DND-41 (cell line): Measurements from ENCODE around the gene DEFB132.

Experiments
- EZH2 ChIP-seq: IDR thresholded peaks from 3 replicates; pipeline ENCODE4 v1.6.1; 2012; ENCODE audit warnings: borderline replicate concordance, low read depth, mild to moderate bottlenecking, moderate library complexity, low read length, inconsistent platforms; ENCODE audit not compliant: severe bottlenecking
- TF ChIP-seq, protein P1 (sequence below): IDR thresholded peaks from 2 replicates; pipeline ENCODE4 v1.5.1; 2012; ENCODE audit warnings: borderline replicate concordance, low read length, moderate library complexity, mild to moderate bottlenecking; ENCODE audit not compliant: poor library complexity, severe bottlenecking; ENCODE audit errors: extremely low read depth

- TF ChIP-seq, protein P1, sequence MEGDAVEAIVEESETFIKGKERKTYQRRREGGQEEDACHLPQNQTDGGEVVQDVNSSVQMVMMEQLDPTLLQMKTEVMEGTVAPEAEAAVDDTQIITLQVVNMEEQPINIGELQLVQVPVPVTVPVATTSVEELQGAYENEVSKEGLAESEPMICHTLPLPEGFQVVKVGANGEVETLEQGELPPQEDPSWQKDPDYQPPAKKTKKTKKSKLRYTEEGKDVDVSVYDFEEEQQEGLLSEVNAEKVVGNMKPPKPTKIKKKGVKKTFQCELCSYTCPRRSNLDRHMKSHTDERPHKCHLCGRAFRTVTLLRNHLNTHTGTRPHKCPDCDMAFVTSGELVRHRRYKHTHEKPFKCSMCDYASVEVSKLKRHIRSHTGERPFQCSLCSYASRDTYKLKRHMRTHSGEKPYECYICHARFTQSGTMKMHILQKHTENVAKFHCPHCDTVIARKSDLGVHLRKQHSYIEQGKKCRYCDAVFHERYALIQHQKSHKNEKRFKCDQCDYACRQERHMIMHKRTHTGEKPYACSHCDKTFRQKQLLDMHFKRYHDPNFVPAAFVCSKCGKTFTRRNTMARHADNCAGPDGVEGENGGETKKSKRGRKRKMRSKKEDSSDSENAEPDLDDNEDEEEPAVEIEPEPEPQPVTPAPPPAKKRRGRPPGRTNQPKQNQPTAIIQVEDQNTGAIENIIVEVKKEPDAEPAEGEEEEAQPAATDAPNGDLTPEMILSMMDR: no peak
- no peak for TF ChIP-seq EZH2
Measured at GRCh38 chr20:215796-216195, 41.7 kb upstream of the DEFB132 start.
